NCI-H460 (cell line): Measurements from ENCODE around the gene KCTD16. TPM values are rescaled to one million over a fixed set of nuclear protein-coding genes. Genes with fewer than 3 reads are reported as not detected.

Experiments used
- DNase-seq: peaks from one replicate; pipeline ENCODE4 v3.0.0-alpha.2; 2016; ENCODE audit warnings: low read depth; ENCODE audit errors: extremely low read depth
- small RNA-seq, 2 experiments: library from RNA; depleted of rRNA; stranded (forward); fragments of <200 nt; gene quantifications; one replicate each; pipeline ENCODE3, GENCODE V24; 2014
- total RNA-seq: library from RNA; depleted of rRNA; stranded (reverse); fragments of >200 nt; shearing (Covaris generic); gene quantifications from 2 replicates; pipeline ENCODE4 v1.2.3, GENCODE V29; 2014; rRNA removed

Gene KCTD16
- total RNA-seq, 1 experiment from 2014 or later: 2.8 TPM

DNA sequence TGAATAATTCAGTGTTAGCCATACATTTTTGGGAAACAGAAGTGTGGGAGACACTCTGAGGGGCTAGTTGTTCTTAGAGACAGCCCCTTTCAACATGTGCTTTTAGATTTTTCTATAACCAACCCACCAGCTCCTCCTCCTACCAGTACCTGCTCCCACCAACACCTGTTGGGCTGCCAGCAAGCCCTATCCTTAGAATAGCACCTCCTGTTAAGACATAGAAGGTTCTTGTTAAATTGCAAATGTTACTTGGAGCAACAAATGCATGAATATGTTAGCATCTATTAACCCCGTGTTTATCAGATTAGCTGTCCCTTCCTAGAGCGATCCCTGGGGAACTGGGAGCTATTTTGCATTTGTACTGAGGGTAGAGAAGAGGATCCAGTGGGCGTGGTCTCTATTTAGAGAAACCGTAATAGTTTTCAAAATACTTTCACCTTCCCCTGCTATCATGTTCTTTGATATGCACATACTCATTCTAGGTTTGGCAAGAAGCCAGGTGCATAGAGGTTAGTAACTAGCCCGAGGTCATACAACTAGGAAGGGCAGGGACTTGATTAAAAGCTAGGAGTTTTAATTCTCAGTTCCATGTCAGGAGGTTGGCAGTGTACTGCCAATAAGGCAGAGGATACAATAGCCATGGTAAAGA, 334.4 kb downstream of the KCTD16 start:
- no peak for DNase-seq

DNA sequence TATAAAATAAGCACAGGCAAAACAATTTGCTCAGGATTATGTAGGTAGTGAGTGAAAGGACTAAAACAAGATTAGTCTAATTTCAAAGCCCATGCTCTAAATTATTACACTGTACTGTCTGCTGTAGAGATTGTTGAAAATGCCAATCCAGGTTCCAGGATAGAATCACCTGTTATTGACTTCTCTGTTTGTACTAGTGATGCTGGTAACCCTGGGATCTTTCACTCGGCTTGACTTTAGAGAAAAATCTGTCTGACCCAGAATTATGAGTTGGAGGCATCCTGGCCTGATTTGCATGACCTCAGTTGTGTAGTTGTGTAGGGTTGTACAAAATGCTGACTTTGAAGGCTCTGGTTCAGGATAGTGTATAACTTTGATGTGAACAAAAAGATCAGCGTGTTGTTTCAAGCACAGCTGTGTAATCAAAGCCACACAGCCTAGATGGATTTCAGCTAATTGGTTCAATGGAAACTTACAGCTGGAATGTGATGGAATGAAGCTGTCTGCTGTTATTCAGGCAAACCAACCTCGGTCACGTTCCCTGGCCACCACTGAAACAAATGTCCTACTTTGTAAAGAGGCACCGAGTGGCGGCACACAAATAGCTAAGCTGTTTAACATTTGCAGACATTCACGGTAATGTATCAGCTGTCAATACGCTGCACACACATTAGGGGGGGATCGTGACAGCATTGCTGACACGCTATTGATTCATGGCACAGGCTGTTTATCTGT, 340.3 kb downstream of the KCTD16 start:
- DNase-seq: no peak

- DNase-seq: no peak
These were observed 341.0 kb downstream of the KCTD16 start for GRCh38 chr5:144511580-144512072.

GRCh38 chr5:144522698-144523097, 352.0 kb downstream of the KCTD16 start:
- DNase-seq: no peak

DNA sequence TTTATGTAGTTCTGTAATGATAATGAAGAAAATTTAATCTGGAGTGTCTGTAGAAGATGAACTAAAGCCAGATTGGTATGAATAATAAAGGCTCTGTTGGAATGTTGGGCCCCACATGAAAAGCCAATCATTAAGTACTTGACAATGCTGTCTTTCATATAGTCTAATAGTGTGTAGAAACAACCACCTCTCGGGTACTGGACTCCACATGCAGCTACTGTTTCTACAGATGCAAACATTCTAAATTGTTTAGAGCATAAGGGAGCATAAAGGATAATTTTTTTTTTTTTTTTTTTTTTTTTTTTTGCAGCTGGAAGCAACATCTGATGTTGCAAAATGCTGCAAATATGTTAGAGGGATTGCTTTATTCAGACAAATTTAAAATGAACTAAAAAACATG, 354.3 kb downstream of the KCTD16 start:
- DNase-seq: no peak

- no peak for DNase-seq
These were observed 360.5 kb downstream of the KCTD16 start for GRCh38 chr5:144531188-144531587.

Small RNA genes lying within 50 kb of the gene (small RNA-seq; reads per million reads assigned to genes)
- gene CKS1BP5: 0 to 0.06 reads per million in 2 experiments
- 0 reads per million in 2 experiments for gene RN7SL87P

Other genes starting within 250 kb of the KCTD16 start
- gene YIPF5, start 214 bp upstream of the KCTD16 start, total RNA-seq: 43.2 and 46.3 TPM in 2 replicates